Uterus (tissue), 4 donors: ENCODE data around the gene DPP9. TPM values are rescaled to one million over a fixed set of nuclear protein-coding genes. Genes with fewer than 3 reads are reported as not detected.
"Not testable (repeated sequence)": the region's sequence is repeated elsewhere in the genome, so short reads cannot be mapped to it uniquely, and the experiment has no call there.

ENCODE experiments used
- DNase-seq, 2 donors: peaks; one replicate each; pipeline ENCODE4 v3.0.0-alpha.2; 2019 to 2020
- H3K27ac ChIP-seq, 2 donors: fragments of 200-600 bp; sonication (generic); 1 replicate in 1 of 2; 2 replicates in 1 of 2; pipeline ENCODE4 v1.5.1; 2016 to 2018
- H3K27me3 ChIP-seq, 2 donors: fragments of 200-600 bp; sonication (generic); one replicate each; pipeline ENCODE4 v1.5.1; 2018 to 2019; ENCODE audit warnings: control low read depth in 1 of 2
- H3K36me3 ChIP-seq, 2 donors: fragments of 200-600 bp; sonication (generic); one replicate each; pipeline ENCODE4 v1.5.1; 2019; ENCODE audit warnings: control low read depth in 1 of 2
- H3K4me1 ChIP-seq, 2 donors: fragments of 200-600 bp; sonication (generic); one replicate each; pipeline ENCODE4 v1.5.1; 2018 to 2019; ENCODE audit warnings: control low read depth in 1 of 2
- H3K4me3 ChIP-seq, 2 donors: fragments of 200-600 bp; sonication (generic); 1 replicate in 1 of 2; 2 replicates in 1 of 2; pipeline ENCODE4 v1.5.1; 2018 to 2019; ENCODE audit warnings: mild to moderate bottlenecking in 1 of 2
- H3K9me3 ChIP-seq, 2 donors: fragments of 200-600 bp; sonication (generic); one replicate each; pipeline ENCODE4 v1.5.1; 2019; ENCODE audit warnings: control low read depth in 1 of 2
- POLR2A ChIP-seq, 2 donors: fragments of 450-650 bp; IDR thresholded peaks; one replicate each; pipeline ENCODE4 v1.6.1; 2016; ENCODE audit warnings: antibody characterized with exemption in 2 of 2, mild to moderate bottlenecking in 1 of 2, moderate library complexity in 1 of 2
- intact Hi-C: fragments of 100-400 bp; cut with DNase I; formaldehyde crosslinking; loops from one replicate; pipeline ENCODE4 v1.15.1; 2023; ENCODE audit warnings: low total_unique reads
- total RNA-seq, 4 donors: library from RNA; depleted of rRNA in 3 of 4; stranded (reverse); fragments of >200 nt in 3 of 4; gene quantifications; one replicate each; pipeline versions ENCODE4 v1.1.0 to v1.2.4, GENCODE V29; 2014 to 2023
- TF ChIP-seq, protein P1 (sequence below), 4 experiments: fragments of 200-600 bp in 2 of 4; fragments of 450-650 bp in 2 of 4; sonication (generic) in 2 of 4; IDR thresholded peaks; one replicate each; pipeline ENCODE4 v1.5.1; 2016 to 2019; ENCODE audit warnings: antibody characterized with exemption in 4 of 4, mild to moderate bottlenecking in 2 of 4, moderate library complexity in 1 of 4
- donor health status: DM: yes; HTN: yes; CAD: no.

DPP9 gene
- total RNA-seq, 4 donors from 2014 or later = 17.8 to 194 (median 48.5) TPM

DNA sequence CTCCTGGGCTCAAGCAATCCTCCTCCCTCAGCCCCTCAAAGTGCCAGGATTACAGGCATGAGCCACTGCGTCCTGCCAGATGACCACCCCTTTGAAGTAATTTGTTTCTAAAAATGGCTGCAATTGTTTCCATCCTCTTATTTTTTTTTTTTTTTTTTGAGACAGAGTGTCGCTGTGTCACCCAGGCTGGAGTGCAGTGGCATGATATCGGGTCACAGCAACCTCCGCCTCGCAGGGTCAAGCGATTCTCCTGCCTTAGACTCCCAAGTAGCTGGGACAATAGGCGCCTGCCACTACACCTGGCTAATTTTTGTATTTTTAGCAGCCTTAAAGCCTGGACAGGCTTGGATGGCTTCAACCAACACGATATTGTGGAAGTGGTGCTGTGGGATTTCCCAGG is 22.3 kb upstream of the DPP9 start:
- Histone ChIP-seq H3K36me3 (no peaks in the 10 kb centered on the region), H3K4me1 (peaks cover 0 to 4% of the 10 kb centered on the region in 2 donors), H3K27me3 (no peaks in the 10 kb centered on the region), H3K9me3 (no peaks in the 10 kb centered on the region), H3K4me3 (no peak overlapping the region), H3K27ac (no peak overlapping the region)
- DNase-seq = no peak
- intact Hi-C loops = no loop called here
- TF ChIP-seq, protein P1, sequence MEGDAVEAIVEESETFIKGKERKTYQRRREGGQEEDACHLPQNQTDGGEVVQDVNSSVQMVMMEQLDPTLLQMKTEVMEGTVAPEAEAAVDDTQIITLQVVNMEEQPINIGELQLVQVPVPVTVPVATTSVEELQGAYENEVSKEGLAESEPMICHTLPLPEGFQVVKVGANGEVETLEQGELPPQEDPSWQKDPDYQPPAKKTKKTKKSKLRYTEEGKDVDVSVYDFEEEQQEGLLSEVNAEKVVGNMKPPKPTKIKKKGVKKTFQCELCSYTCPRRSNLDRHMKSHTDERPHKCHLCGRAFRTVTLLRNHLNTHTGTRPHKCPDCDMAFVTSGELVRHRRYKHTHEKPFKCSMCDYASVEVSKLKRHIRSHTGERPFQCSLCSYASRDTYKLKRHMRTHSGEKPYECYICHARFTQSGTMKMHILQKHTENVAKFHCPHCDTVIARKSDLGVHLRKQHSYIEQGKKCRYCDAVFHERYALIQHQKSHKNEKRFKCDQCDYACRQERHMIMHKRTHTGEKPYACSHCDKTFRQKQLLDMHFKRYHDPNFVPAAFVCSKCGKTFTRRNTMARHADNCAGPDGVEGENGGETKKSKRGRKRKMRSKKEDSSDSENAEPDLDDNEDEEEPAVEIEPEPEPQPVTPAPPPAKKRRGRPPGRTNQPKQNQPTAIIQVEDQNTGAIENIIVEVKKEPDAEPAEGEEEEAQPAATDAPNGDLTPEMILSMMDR (IDR thresholded peaks at IDR 0.05) = no peak

DNA sequence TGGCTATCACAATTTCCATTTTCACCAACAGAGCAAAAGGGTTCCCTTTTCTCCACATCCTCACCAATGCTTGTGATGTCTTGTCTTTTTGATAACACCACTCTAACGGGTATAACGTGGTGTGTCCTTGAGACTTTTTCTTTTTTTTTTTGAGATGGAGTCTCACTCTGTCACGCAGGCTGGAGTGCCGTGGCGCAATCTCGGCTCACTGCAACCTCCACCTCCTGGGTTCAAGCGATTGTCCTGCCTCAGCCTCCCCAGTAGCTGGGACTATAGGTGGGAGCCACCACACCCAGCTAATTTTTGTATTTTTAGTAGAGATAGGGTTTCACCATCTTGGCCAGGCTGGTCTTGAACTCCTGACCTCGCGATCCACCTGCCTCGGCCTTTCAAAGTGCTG is 21.5 kb upstream of the DPP9 start:
- H3K9me3 ChIP-seq, H3K4me3 ChIP-seq, DNase-seq, H3K27me3 ChIP-seq, H3K36me3 ChIP-seq, intact Hi-C loops, H3K4me1 ChIP-seq: not testable (repeated sequence)
- H3K27ac ChIP-seq = peak overlapping the region; percentile 80 to 85

DNA sequence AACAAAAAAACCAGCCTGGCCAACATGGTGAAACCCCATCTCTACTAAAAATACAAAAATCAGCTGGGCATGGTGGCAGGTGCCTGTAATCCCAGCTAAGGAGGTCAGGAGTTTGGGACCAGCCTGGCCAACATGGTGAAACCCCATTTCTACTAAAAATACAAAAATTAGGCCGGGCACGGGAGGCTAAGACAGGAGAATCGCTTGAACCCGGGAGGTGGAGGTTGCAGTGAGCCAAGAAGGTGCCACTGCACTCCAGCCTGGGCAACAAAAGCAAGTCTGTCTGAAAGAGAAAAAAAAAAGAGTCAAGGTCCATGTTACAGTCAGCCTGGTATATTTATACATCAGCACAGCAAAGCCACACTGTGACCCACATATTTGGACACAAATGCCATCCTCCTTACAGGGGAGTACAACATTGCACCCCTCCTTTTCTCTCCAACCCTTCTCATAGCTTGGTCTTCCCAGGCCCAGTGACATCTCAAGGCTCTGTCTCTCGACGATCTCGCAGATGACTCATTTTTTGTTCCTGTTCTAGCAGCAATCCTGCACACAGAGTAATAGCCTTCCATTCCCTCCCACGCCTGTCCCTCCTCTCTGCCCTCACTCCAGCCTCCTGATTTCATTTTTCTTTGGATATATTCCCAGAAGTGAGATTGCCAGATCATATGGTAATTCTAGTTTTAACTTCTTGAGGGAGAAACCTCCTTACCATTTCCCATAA is 21.0 kb upstream of the DPP9 start:
- no peaks in the 10 kb centered on the region for H3K9me3 ChIP-seq
- no peak for TF ChIP-seq POLR2A (IDR thresholded peaks at IDR 0.05)
- TF ChIP-seq, protein P1 (IDR thresholded peaks at IDR 0.05) = no peak
- DNase-seq = peak; percentile 79 to 87
- no peaks in the 10 kb centered on the region for H3K27me3 ChIP-seq
- intact Hi-C loops = no loop called here
- H3K27ac ChIP-seq = peak overlapping the region; percentile 80 to 85
- no peaks in the 10 kb centered on the region for H3K36me3 ChIP-seq
- H3K4me1 ChIP-seq = peaks cover 0 to 4% of the 10 kb centered on the region in 2 donors
- no peak overlapping the region for H3K4me3 ChIP-seq

DNA sequence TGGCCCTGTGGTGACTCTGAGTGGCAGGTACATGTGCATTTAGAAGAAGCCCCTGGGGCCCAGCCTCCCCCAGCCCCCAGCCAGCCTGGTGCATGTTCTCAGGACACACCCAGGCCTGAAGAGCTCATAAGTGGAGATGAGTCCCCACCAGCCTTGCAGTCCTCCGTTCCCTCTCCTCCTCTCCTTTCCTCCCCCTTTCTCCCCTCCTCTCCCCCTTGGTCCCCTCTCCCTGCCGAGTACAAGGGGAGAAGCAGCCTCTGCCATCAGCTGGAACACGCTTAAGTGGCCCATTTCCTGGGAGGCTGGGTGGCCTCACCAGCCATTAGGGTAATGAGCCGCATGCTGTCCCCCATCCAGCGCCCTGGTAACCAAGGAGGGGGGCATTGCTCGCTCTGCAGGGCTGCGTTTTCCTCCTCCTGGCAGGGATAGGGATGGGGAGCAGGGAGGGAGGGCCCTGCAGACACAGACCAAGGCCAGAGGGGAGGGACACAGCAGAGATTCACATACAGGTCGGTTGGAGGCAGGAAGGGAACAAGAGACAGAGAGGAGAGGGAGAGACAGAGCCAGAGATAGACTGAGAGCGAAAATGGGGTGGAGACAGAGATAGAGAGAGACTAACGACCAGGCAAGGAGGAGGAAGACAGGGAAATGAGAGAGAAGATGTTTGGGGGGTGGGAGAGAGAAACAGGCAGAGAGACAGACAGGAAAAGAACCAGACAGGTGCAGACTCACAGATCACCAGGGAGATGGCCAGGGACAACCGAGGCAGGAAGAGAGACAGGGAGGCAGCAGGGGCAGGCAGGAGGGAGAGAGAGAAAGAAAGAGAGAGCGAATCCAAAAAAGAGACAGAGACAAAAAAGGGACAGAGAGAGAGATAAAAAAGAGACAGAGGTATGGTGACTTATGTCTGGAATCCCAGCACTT is 19.3 kb upstream of the DPP9 start:
- Histone ChIP-seq H3K4me3 (no peak overlapping the region), H3K9me3 (no peaks in the 10 kb centered on the region), H3K27me3 (no peaks in the 10 kb centered on the region), H3K4me1 (peaks cover 0 to 4% of the 10 kb centered on the region in 2 donors), H3K27ac (peak overlapping the region; percentile 37 to 53), H3K36me3 (no peaks in the 10 kb centered on the region)
- TF ChIP-seq POLR2A (IDR thresholded peaks at IDR 0.05) = no peak
- TF ChIP-seq, protein P1 (IDR thresholded peaks at IDR 0.05) = no peak
- peak in 1 of 2 donors; percentile 51 for DNase-seq
- intact Hi-C loops = no loop called here

DNA sequence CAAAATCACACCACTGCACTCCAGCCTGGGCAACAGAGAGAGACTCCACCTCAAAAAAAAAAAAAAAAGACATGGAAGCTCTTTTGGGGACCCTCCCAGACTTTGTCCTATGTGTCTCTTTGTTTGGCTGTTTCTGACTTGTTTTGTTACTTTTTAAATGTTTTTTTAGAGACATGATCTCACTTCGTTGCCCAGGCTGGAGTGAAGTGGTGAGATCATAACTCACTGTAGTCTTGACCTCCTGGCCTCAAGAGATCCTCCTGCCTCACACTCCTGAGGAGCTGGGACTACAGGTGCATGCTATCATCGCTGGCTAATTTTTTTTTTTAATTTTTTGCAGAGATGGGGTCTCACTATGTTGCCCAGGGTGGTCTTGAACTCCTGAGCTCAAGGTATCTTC is 16.4 kb upstream of the DPP9 start:
- H3K4me1 ChIP-seq = peaks cover 0 to 4% of the 10 kb centered on the region in 2 donors
- no peaks in the 10 kb centered on the region for H3K27me3 ChIP-seq
- intact Hi-C loops = no loop called here
- H3K36me3 ChIP-seq = no peaks in the 10 kb centered on the region
- no peak overlapping the region for H3K27ac ChIP-seq
- no peak for TF ChIP-seq POLR2A (IDR thresholded peaks at IDR 0.05)
- TF ChIP-seq, protein P1 (IDR thresholded peaks at IDR 0.05) = no peak
- H3K4me3 ChIP-seq = no peak overlapping the region
- H3K9me3 ChIP-seq = no peaks in the 10 kb centered on the region
- no peak for DNase-seq
